ENCODE results near the gene TRAF3IP1.

Gene TRAF3IP1

GRCh38 chr2:238425979-238426567, 105.8 kb downstream of the TRAF3IP1 start:
- no peak for TF ChIP-seq ZFX (IDR thresholded peaks at IDR 0.05; ENCODE audit: borderline replicate concordance)
- TF ChIP-seq CTCF (IDR thresholded peaks at IDR 0.05) = no peak
- H3K27ac ChIP-seq = peak overlapping the region; percentile 97

GRCh38 chr2:238426568-238427434, 106.5 kb downstream of the TRAF3IP1 start, which contains the start of gene ASB1:
ASB1 (plus strand) TSS chr2:238426927; CDS start chr2:238427071, 144 bp downstream.
- TF ChIP-seq CTCF (IDR thresholded peaks at IDR 0.05) (no peak), ZFX (IDR thresholded peaks at IDR 0.05; ENCODE audit: borderline replicate concordance) (no peak)
- H3K27ac ChIP-seq = peak within 1 kb of the TSS; percentile 97

GRCh38 chr2:238427435-238428162, 107.3 kb downstream of the TRAF3IP1 start:
- H3K27ac ChIP-seq = peak overlapping the region; percentile 97
- no peak for TF ChIP-seq CTCF (IDR thresholded peaks at IDR 0.05)
- TF ChIP-seq ZFX (IDR thresholded peaks at IDR 0.05; ENCODE audit: borderline replicate concordance) = no peak

- TF ChIP-seq CTCF (IDR thresholded peaks at IDR 0.05) (no peak), ZFX (IDR thresholded peaks at IDR 0.05; ENCODE audit: borderline replicate concordance) (no peak)
- no peak overlapping the region for H3K27ac ChIP-seq
Observed at GRCh38 chr2:238428866-238429265, 108.5 kb downstream of the TRAF3IP1 start.

- TF ChIP-seq ZFX (IDR thresholded peaks at IDR 0.05; ENCODE audit: borderline replicate concordance) (no peak), CTCF (IDR thresholded peaks at IDR 0.05) (no peak)
- H3K27ac ChIP-seq = no peak overlapping the region
Observed at GRCh38 chr2:238430781-238431180, 110.5 kb downstream of the TRAF3IP1 start.

- TF ChIP-seq ZFX (IDR thresholded peaks at IDR 0.05; ENCODE audit: borderline replicate concordance) (no peak), CTCF (IDR thresholded peaks at IDR 0.05) (no peak)
- H3K27ac ChIP-seq = no peak overlapping the region
Observed at GRCh38 chr2:238431456-238431855, 111.1 kb downstream of the TRAF3IP1 start.
